Measurements from ENCODE around the gene ZDHHC9. TPM values are rescaled to one million over a fixed set of nuclear protein-coding genes. Genes with fewer than 3 reads are reported as not detected.

ZDHHC9 gene
- total and polyA plus RNA-seq, 3 donors from 2014 or later: 6.9 to 9.4 (median 7.3) TPM

DNA sequence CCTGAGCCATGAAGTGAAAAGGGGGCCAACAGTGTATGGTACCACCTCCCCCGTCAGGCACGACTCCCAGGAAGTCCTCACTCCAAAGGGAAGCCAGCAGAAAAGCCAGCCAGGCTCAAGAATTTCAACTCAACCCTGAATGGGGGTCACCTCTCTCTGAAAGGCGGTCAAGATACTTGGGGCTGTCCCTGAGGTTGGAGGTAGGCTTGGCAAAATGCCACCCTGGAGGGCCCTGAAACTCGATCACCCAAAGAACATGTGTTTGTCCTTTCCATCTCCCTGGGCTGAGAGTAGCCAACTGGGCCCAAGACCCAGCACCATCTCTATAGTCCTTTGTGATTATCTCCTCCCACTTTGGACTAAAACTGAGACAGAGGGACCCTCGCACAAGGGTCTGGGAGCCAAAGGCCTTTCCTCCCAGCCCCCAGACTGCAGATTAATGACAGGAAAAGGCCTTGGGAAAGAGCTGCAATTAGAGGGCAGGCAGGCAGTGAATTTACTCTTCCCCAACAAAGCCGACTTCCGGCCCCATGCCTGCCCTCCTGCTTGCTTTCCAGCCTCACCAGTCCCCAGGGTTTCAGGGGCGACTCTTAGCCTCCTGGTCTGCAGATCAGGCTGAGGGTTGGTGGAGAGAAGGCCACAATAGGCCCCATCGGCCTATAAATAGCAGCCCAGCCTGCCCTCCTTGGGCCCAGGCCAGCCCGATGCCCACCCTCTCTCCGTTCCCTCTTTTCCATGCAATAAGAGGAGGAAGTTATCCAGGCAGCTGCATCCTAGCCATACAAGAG, 58.3 kb downstream of the ZDHHC9 start:
- WGBS, 2 donors: 84 to 90% methylated on average over 4 to 10 of the region's 11 CpGs
- Histone ChIP-seq H3K36me3 (ENCODE audit: low read depth, missing control alignments) (no peaks in the 10 kb centered on the region), H3K27me3 (no peaks in the 10 kb centered on the region), H3K4me3 (no peak overlapping the region), H3K9me3 (no peaks in the 10 kb centered on the region), H3K27ac (no peak overlapping the region), H3K4me1 (no peaks in the 10 kb centered on the region)
- TF ChIP-seq POLR2A (IDR thresholded peaks at IDR 0.05): no peak
- TF ChIP-seq, protein P1, sequence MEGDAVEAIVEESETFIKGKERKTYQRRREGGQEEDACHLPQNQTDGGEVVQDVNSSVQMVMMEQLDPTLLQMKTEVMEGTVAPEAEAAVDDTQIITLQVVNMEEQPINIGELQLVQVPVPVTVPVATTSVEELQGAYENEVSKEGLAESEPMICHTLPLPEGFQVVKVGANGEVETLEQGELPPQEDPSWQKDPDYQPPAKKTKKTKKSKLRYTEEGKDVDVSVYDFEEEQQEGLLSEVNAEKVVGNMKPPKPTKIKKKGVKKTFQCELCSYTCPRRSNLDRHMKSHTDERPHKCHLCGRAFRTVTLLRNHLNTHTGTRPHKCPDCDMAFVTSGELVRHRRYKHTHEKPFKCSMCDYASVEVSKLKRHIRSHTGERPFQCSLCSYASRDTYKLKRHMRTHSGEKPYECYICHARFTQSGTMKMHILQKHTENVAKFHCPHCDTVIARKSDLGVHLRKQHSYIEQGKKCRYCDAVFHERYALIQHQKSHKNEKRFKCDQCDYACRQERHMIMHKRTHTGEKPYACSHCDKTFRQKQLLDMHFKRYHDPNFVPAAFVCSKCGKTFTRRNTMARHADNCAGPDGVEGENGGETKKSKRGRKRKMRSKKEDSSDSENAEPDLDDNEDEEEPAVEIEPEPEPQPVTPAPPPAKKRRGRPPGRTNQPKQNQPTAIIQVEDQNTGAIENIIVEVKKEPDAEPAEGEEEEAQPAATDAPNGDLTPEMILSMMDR (IDR thresholded peaks at IDR 0.05): no peak
- intact Hi-C loops (cut with DNase I; ENCODE audit: low total_unique reads): no loop called here
- no peak for DNase-seq

DNA sequence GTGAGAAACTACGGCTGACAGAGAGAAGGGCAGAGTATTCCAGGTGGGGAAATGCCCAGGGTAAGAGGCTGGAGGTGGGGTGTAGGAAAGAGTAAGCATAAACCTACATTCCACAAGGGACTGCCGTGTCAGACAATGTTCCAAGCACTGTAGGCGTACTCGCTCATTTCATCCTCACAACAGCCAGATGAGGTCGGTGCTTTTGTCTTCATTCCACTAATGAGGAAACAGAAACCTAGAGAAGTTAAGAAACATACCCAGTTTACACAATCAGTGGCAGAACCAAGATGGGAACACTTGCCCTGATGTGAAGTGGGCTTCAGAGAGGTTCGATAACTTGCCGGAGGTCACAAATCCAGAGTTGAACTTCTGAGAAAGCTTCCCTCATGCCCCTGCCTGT, 59.3 kb downstream of the ZDHHC9 start:
- no peaks in the 10 kb centered on the region for H3K27me3 ChIP-seq
- no peaks in the 10 kb centered on the region for H3K4me1 ChIP-seq
- intact Hi-C loops (cut with DNase I; ENCODE audit: low total_unique reads): no loop called here
- no peak overlapping the region for H3K27ac ChIP-seq
- H3K9me3 ChIP-seq: no peaks in the 10 kb centered on the region
- 92 to 95% methylated on average over 6 to 7 of the region's 7 CpGs for WGBS, 2 donors
- H3K36me3 ChIP-seq (ENCODE audit: low read depth, missing control alignments): no peaks in the 10 kb centered on the region
- H3K4me3 ChIP-seq: no peak overlapping the region
- DNase-seq: no peak
- TF ChIP-seq, protein P1 (IDR thresholded peaks at IDR 0.05): no peak
- no peak for TF ChIP-seq POLR2A (IDR thresholded peaks at IDR 0.05)

DNA sequence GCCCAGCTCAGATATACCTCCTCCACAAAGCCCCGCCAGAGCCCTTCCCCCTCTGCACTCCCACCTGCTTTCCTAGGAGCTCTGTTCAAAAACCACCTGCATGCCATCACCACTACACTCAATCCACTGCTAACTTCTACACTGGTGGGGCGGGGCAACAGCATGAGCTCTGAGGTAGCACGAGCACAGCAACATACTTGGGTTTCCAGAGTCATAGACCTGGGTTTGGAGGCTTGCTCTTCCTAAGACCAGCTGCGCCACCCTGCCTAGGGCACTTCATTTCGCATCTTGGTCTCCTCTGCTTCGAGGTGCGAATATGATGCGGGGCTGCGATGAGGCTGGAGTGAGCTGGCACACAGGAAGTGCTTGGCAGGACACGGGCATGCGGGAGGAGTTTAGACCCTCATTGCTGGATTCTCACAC, 60.4 kb downstream of the ZDHHC9 start:
- intact Hi-C loops (cut with DNase I; ENCODE audit: low total_unique reads): no loop called here
- WGBS, 2 donors: 94 to 96% methylated on average over 3 to 10 of the region's 11 CpGs

DNA sequence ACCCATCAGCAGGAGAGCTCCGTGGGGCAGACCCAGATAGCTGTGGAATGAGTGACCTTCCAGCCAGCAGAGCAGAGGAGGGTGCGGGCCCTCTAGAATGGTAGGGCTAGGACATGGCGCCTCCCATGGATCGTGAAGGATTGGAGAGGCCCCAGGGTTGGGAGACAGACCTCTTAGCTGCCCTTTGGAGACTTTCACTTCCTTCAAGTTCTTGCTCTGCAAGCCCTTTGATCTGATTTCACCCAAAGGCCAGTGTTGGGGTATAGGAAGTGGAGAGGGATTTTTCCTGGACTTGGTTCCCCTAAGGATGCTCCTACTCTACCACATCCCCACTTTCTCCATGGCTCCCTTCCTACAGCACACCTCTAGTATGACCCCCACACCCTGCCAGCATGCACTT, 61.0 kb downstream of the ZDHHC9 start:
- Histone ChIP-seq H3K27me3 (no peaks in the 10 kb centered on the region), H3K27ac (no peak overlapping the region), H3K4me1 (no peaks in the 10 kb centered on the region), H3K9me3 (no peaks in the 10 kb centered on the region), H3K36me3 (ENCODE audit: low read depth, missing control alignments) (no peaks in the 10 kb centered on the region), H3K4me3 (no peak overlapping the region)
- DNase-seq: no peak
- intact Hi-C loops (cut with DNase I; ENCODE audit: low total_unique reads): no loop called here
- TF ChIP-seq, protein P1 (IDR thresholded peaks at IDR 0.05): no peak
- TF ChIP-seq POLR2A (IDR thresholded peaks at IDR 0.05): no peak
- WGBS, 2 donors: 86% methylated on average over 4 of the region's 4 CpGs; no CpG with 5 or more reads in 1 of the 2 donors

More for the DNA sequence above, 60.4 kb downstream of the ZDHHC9 start:
- no peak overlapping the region for H3K4me3 ChIP-seq
- no peak for TF ChIP-seq POLR2A (IDR thresholded peaks at IDR 0.05)
- TF ChIP-seq, protein P1 (IDR thresholded peaks at IDR 0.05): no peak
- no peaks in the 10 kb centered on the region for H3K27me3 ChIP-seq
- no peaks in the 10 kb centered on the region for H3K4me1 ChIP-seq
- H3K36me3 ChIP-seq (ENCODE audit: low read depth, missing control alignments): no peaks in the 10 kb centered on the region
- no peak for DNase-seq
- no peaks in the 10 kb centered on the region for H3K9me3 ChIP-seq
- H3K27ac ChIP-seq: no peak overlapping the region
